ENCODE results near the gene TM4SF5. TPM values are rescaled to one million over a fixed set of nuclear protein-coding genes. Genes with fewer than 3 reads are reported as not detected.

TM4SF5 gene
- total RNA-seq, 2 experiments from 2014 or later: not detected

GRCh38 chr17:4796552-4796920 is 24.9 kb downstream of the TM4SF5 start:
- H3K27ac Mint-ChIP-seq: peak overlapping the region; percentile 98
- H3K4me1 Mint-ChIP-seq: peaks cover 22% of the 10 kb centered on the region
- H3K4me3 Mint-ChIP-seq: peak overlapping the region; percentile 100
- peaks cover 5% of the 10 kb centered on the region for H3K27me3 Mint-ChIP-seq
- peaks cover 15% of the 10 kb centered on the region for H3K36me3 Mint-ChIP-seq
- no peaks in the 10 kb centered on the region for H3K9me3 Mint-ChIP-seq
- peak; percentile 48 for DNase-seq

- DNase-seq: no peak
- H3K9me3 Mint-ChIP-seq: no peaks in the 10 kb centered on the region
- H3K27me3 Mint-ChIP-seq: no peaks in the 10 kb centered on the region
- no peak overlapping the region for H3K4me3 Mint-ChIP-seq
- peaks cover 15% of the 10 kb centered on the region for H3K36me3 Mint-ChIP-seq
- H3K27ac Mint-ChIP-seq: peak overlapping the region; percentile 12
- peaks cover 22% of the 10 kb centered on the region for H3K4me1 Mint-ChIP-seq
Observed at GRCh38 chr17:4800462-4801196, 28.9 kb downstream of the TM4SF5 start.

DNA sequence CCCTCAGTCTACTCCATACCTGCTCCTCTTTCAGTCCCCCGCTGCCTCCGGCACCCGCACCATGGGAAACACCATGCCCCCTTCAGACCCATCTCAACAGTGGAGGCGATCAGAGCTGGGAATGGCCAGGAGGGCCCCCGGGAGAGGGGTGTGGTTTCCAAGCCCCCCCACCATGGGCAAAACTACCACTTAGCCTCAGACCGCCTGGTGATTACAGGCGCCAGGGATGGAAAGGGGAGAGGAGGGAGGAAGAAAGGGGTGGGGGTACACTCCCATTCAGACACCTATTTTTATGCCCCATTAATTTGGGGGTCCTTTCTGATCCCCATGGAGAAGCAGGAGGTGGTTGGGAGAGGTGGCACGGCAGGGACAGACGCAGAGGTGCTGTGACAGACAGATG is 30.5 kb downstream of the TM4SF5 start, which contains the start of gene C17orf114:
C17orf114 (minus strand) TSS at position 101 of the 400 bp plus-strand sequence.
- no peak within 1 kb of the TSS for H3K27ac Mint-ChIP-seq

GRCh38 chr17:4806456-4806776 is 34.7 kb downstream of the TM4SF5 start:
- no peak for DNase-seq
- Mint-ChIP-seq H3K27ac (no peak overlapping the region), H3K36me3 (no peaks in the 10 kb centered on the region), H3K9me3 (no peaks in the 10 kb centered on the region), H3K4me1 (peaks cover 2% of the 10 kb centered on the region), H3K27me3 (no peaks in the 10 kb centered on the region), H3K4me3 (peak overlapping the region; percentile 70)

More for the DNA sequence above, 30.5 kb downstream of the TM4SF5 start, which contains the start of gene C17orf114:
- no peak for DNase-seq
- peaks cover 7% of the 10 kb centered on the region for H3K36me3 Mint-ChIP-seq
- no peaks in the 10 kb centered on the region for H3K9me3 Mint-ChIP-seq
- H3K4me1 Mint-ChIP-seq: peaks cover 17% of the 10 kb centered on the region
- H3K27me3 Mint-ChIP-seq: no peaks in the 10 kb centered on the region
- no peak within 1 kb of the TSS for H3K4me3 Mint-ChIP-seq

- Mint-ChIP-seq H3K36me3 (no peaks in the 10 kb centered on the region), H3K27me3 (no peaks in the 10 kb centered on the region), H3K27ac (no peak within 1 kb of the TSS), H3K9me3 (no peaks in the 10 kb centered on the region), H3K4me1 (peaks cover 2% of the 10 kb centered on the region), H3K4me3 (peak within 1 kb of the TSS; percentile 74)
- peak; percentile 93 for DNase-seq
Observed at GRCh38 chr17:4806777-4807604, 35.3 kb downstream of the TM4SF5 start, which contains the start of gene PLD2. Gene PLD2, plus strand, starts transcription at chr17:4807152. Its CDS starts 621 bp downstream, at chr17:4807773.

DNA sequence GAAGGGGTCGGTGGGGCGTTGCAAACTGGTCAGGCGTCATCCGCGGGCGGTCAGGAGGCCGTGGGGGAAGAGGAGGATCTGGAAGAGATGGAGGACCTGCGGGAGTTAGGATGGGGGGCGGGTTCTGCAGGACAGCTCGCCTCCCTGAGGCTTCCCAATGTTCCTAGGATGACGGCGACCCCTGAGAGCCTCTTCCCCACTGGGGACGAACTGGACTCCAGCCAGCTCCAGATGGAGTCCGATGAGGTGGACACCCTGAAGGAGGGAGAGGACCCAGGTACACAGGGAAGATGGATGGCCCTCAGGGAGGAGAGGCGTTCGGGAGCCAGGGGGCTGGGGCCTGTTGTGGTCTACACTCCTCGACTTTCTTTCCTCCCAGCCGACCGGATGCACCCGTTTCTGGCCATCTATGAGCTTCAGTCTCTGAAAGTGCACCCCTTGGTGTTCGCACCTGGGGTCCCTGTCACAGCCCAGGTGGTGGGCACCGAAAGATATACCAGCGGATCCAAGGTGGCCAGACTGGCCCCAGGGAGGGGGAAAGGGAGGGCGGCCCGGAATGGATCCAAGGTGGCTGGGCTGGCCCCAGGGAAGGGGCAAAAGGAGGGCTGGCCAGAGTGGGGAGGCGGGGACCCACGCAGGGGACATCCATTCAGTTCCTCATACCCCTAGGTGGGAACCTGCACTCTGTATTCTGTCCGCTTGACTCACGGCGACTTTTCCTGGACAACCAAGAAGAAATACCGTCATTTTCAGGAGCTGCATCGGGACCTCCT is 36.1 kb downstream of the TM4SF5 start:
- Mint-ChIP-seq H3K4me3 (peak overlapping the region; percentile 74), H3K4me1 (peaks cover 2% of the 10 kb centered on the region), H3K27me3 (no peaks in the 10 kb centered on the region), H3K27ac (no peak overlapping the region), H3K9me3 (no peaks in the 10 kb centered on the region), H3K36me3 (no peaks in the 10 kb centered on the region)
- DNase-seq: no peak

GRCh38 chr17:4808378-4808767 is 36.7 kb downstream of the TM4SF5 start:
- Mint-ChIP-seq H3K36me3 (no peaks in the 10 kb centered on the region), H3K27ac (no peak overlapping the region), H3K9me3 (no peaks in the 10 kb centered on the region), H3K27me3 (no peaks in the 10 kb centered on the region), H3K4me3 (peak overlapping the region; percentile 63), H3K4me1 (peaks cover 2% of the 10 kb centered on the region)
- DNase-seq: no peak

DNA sequence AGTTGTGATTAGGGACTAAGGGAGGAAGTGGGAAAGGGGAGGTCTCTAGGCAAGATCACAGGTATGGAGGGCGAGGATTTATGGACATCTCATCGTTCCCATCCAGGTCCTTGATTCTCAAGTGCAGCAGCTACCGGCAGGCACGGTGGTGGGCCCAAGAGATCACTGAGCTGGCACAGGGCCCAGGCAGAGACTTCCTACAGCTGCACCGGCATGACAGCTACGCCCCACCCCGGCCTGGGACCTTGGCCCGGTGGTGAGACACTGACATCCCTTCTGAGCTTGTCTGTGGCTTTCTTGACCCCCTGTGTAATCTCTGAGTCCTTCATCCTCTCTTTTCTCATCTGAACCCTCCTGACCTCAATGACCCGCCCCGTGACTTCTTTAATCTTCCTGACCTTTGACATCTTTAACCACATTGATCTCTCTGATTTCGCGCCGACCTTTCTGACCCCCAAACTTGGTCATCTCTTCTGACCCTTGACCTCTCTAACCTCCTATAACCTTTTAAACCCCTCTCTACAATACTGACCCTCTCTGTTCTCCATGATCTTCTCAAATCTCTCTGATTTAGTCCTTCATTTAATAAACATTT is 39.1 kb downstream of the TM4SF5 start:
- no peak overlapping the region for H3K27ac Mint-ChIP-seq
- H3K9me3 Mint-ChIP-seq: no peaks in the 10 kb centered on the region

GRCh38 chr17:4811471-4811870 is 39.8 kb downstream of the TM4SF5 start:
- Mint-ChIP-seq H3K4me1 (peaks cover 2% of the 10 kb centered on the region), H3K27me3 (no peaks in the 10 kb centered on the region), H3K4me3 (no peak overlapping the region), H3K36me3 (peaks cover 2% of the 10 kb centered on the region), H3K9me3 (no peaks in the 10 kb centered on the region), H3K27ac (no peak overlapping the region)
- no peak for DNase-seq

More for the DNA sequence above, 39.1 kb downstream of the TM4SF5 start:
- no peak overlapping the region for H3K4me3 Mint-ChIP-seq
- no peaks in the 10 kb centered on the region for H3K36me3 Mint-ChIP-seq
- H3K4me1 Mint-ChIP-seq: peaks cover 2% of the 10 kb centered on the region
- DNase-seq: no peak
- H3K27me3 Mint-ChIP-seq: no peaks in the 10 kb centered on the region

- no peaks in the 10 kb centered on the region for H3K27me3 Mint-ChIP-seq
- no peak overlapping the region for H3K4me3 Mint-ChIP-seq
- peaks cover 5% of the 10 kb centered on the region for H3K36me3 Mint-ChIP-seq
- H3K27ac Mint-ChIP-seq: no peak overlapping the region
- no peaks in the 10 kb centered on the region for H3K9me3 Mint-ChIP-seq
- DNase-seq: no peak
- peaks cover 2% of the 10 kb centered on the region for H3K4me1 Mint-ChIP-seq
Observed at GRCh38 chr17:4812690-4813089, 41.0 kb downstream of the TM4SF5 start.

DNA sequence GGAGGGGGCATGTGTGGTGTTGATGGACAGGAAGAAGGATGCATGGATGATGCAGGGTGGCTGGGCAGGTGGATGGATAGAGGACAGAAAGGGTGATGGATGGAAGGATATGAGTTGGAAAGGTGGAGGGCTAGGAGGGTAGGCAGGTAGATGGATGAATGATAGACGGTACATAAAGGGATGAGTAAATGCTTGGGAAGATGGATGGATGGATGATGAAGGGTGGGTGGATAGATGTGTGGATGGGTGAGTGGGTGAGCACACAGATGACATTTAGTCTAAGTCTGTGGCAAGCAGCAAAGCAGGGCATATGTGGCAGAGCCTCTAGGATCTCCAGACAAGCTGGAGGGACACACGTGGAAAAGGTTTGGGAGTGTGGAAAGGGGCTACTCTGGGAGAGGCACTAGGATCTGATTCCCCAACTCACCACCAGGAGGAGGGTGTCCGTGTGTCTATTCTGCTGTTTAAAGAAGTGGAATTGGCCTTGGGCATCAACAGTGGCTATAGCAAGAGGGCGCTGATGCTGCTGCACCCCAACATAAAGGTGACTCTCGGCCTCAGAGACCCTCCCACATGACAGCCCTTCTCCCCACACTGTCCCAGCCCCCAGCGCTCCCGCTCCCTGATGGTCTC is 43.5 kb downstream of the TM4SF5 start:
- Mint-ChIP-seq H3K27ac (no peak overlapping the region), H3K36me3 (peaks cover 5% of the 10 kb centered on the region), H3K4me1 (no peaks in the 10 kb centered on the region), H3K9me3 (no peaks in the 10 kb centered on the region), H3K27me3 (no peaks in the 10 kb centered on the region), H3K4me3 (no peak overlapping the region)
- DNase-seq: no peak

- Mint-ChIP-seq H3K27me3 (no peaks in the 10 kb centered on the region), H3K9me3 (no peaks in the 10 kb centered on the region), H3K27ac (no peak overlapping the region), H3K4me1 (no peaks in the 10 kb centered on the region), H3K4me3 (no peak overlapping the region), H3K36me3 (peaks cover 5% of the 10 kb centered on the region)
- DNase-seq: no peak
Observed at GRCh38 chr17:4816826-4817225, 45.1 kb downstream of the TM4SF5 start.

DNA sequence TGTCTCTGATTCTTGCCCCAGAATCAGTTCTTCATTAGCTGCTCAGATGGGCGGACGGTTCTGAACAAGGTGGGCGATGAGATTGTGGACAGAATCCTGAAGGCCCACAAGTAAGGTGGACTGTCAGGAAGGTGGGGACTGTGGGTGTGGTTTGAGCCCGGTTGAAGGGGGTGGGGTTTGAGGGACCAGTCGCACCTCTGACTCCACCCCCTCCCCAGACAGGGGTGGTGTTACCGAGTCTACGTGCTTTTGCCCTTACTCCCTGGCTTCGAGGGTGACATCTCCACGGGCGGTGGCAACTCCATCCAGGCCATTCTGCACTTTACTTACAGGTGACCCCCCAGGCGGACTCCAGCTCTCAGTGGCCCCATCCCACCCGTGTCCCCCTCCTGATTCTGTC is 46.6 kb downstream of the TM4SF5 start:
- no peaks in the 10 kb centered on the region for H3K9me3 Mint-ChIP-seq
- H3K27me3 Mint-ChIP-seq: no peaks in the 10 kb centered on the region
- H3K36me3 Mint-ChIP-seq: peaks cover 5% of the 10 kb centered on the region
- DNase-seq: no peak
- H3K4me1 Mint-ChIP-seq: no peaks in the 10 kb centered on the region
- no peak overlapping the region for H3K4me3 Mint-ChIP-seq
- no peak overlapping the region for H3K27ac Mint-ChIP-seq

DNA sequence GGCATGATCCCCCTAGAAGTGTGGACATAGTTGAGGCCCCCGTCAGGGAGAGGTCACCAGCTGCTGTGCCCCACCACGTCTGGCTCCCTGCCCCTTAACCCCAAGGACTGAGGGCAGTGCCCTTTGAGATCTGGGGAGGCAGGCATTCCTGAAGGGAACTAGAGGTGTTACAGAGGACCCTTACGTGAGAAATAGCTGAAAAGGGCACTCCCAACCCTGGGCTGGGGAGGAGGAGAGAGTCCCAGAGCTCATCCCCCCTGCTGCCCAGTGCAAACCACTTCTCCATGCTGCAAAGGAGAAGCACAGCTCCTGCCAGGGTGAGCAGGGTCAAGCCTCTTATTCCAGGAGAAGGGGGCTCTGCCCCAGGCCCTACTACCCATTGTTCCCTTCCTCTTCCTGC is 51.1 kb downstream of the TM4SF5 start:
- Mint-ChIP-seq H3K9me3 (no peaks in the 10 kb centered on the region), H3K4me3 (no peak overlapping the region), H3K27ac (no peak overlapping the region), H3K36me3 (no peaks in the 10 kb centered on the region), H3K4me1 (no peaks in the 10 kb centered on the region), H3K27me3 (no peaks in the 10 kb centered on the region)
- DNase-seq: no peak
